PC-9 (cell line): Measurements from ENCODE around the gene VPS16. TPM values are rescaled to one million over a fixed set of nuclear protein-coding genes. Genes with fewer than 3 reads are reported as not detected.

Experiments
- BruUV-seq: library from RNA; stranded (reverse); fragments of 400-500 nt; replicated peaks from 2 replicates; lab custom pipeline; 2021; lab: Mats Ljungman, UMichigan
- CTCF ChIA-PET: fragments of 300-600 bp; sonication (Branson Sonifier 250); formaldehyde crosslinking; loops from one replicate; lab custom pipeline; 2022; ENCODE audit warnings: antibody characterized with exemption; lab: Charles Lee
- POLR2A ChIA-PET: fragments of 300-600 bp; sonication (Branson Sonifier 250); formaldehyde crosslinking; loops from one replicate; lab custom pipeline; 2022; ENCODE audit warnings: antibody characterized with exemption; ENCODE audit not compliant: unreplicated experiment; lab: Charles Lee
- DNase-seq, 2 experiments: peaks; one replicate each; pipeline versions ENCODE4 v3.0.0 to v3.0.0-alpha.2; 2015 to 2022; ENCODE audit warnings: mixed read lengths in 1 of 2
- H2AFZ ChIP-seq: fragments of 200-600 bp; sonication (generic); 2 replicates; pipeline ENCODE4 v1.8.1; 2017; ENCODE audit warnings: antibody characterized with exemption
- H3F3A ChIP-seq: fragments of 200-600 bp; sonication (generic); 2 replicates; pipeline ENCODE4 v1.8.1; 2017; ENCODE audit warnings: antibody characterized with exemption, mild to moderate bottlenecking, low read depth; ENCODE audit not compliant: insufficient read depth
- H3K27ac ChIP-seq: fragments of 200-600 bp; sonication (generic); 2 replicates; pipeline ENCODE4 v1.6.1; 2016; ENCODE audit warnings: mixed run types
- H3K27me3 ChIP-seq: fragments of 200-600 bp; sonication (generic); 2 replicates; pipeline ENCODE4 v1.6.1; 2016; ENCODE audit warnings: low read depth, mixed run types; ENCODE audit not compliant: insufficient read depth
- H3K36me3 ChIP-seq: fragments of 200-600 bp; sonication (generic); 2 replicates; pipeline ENCODE4 v1.6.1; 2016; ENCODE audit warnings: low read depth, mixed run types
- H3K4me1 ChIP-seq: fragments of 200-600 bp; sonication (generic); replicated peaks from 2 replicates; pipeline ENCODE4 v1.6.1; 2016; ENCODE audit warnings: mixed run types; ENCODE audit not compliant: insufficient read depth
- H3K4me2 ChIP-seq: fragments of 200-600 bp; sonication (generic); 2 replicates; pipeline ENCODE4 v1.6.1; 2017; ENCODE audit warnings: mixed run types
- H3K4me3 ChIP-seq: fragments of 200-600 bp; sonication (generic); 2 replicates; pipeline ENCODE4 v1.6.1; 2016; ENCODE audit warnings: mixed run types
- H3K79me2 ChIP-seq: fragments of 200-600 bp; sonication (generic); 2 replicates; pipeline ENCODE4 v1.6.1; 2017; ENCODE audit warnings: low read depth, mixed run types
- H3K9me2 ChIP-seq: fragments of 200-600 bp; sonication (generic); 2 replicates; pipeline ENCODE4 v1.8.1; 2017; ENCODE audit warnings: mild to moderate bottlenecking; ENCODE audit not compliant: insufficient read depth
- H3K9me3 ChIP-seq: fragments of 200-600 bp; sonication (generic); 2 replicates; pipeline ENCODE4 v1.8.1; 2016; ENCODE audit warnings: low read depth; ENCODE audit not compliant: insufficient read depth
- H4K20me1 ChIP-seq: fragments of 200-600 bp; sonication (generic); 2 replicates; pipeline ENCODE4 v1.8.1; 2017; ENCODE audit not compliant: insufficient read depth
- CTCF ChIP-seq: fragments of 200-600 bp; sonication (generic); conservative IDR thresholded peaks from 2 replicates; pipeline ENCODE4 v1.6.1; 2017; ENCODE audit warnings: mixed run types, antibody characterized with exemption, mild to moderate bottlenecking, moderate library complexity
- EZH2 ChIP-seq: fragments of 200-600 bp; sonication (generic); IDR thresholded peaks from 2 replicates; pipeline ENCODE4 v1.8.0; 2017; ENCODE audit warnings: antibody characterized with exemption, low read depth
- intact Hi-C: fragments of 100-400 bp; cut with micrococcal nuclease; formaldehyde crosslinking; loops from one replicate; pipeline ENCODE4 v1.10.0; 2022; ENCODE audit not compliant: unreplicated experiment
- total RNA-seq: library from RNA; stranded (reverse); gene quantifications from 2 replicates; pipeline ENCODE4 v1.2.3, GENCODE V29; 2021

Gene VPS16
- total RNA-seq, 1 experiment from 2014 or later, result 31.9 TPM

DNA sequence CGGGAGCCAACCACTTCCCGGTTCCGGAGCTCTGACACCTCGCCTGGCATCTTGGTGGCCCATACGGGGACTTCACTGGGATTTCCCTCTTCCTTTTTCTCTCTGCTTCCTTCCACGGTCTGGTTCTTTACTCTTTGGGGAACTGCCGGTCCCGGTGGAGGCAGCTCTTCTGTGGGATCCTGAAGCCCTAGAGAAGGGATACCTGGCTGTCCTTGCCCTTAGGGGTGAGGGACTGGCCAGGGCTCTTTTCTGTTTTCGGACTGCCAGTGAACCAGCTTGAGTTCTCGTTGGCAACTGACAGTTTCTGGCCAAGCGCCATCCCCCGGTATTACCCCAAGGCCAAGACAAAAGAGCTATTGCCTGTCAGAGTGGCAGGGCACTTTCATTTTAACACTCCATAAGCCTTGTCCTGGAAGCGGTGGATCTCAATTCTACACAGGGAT lies 39.2 kb upstream of the VPS16 start:
- H4K20me1 ChIP-seq, result no peaks in the 10 kb centered on the region
- no peaks in the 10 kb centered on the region for H3K4me1 ChIP-seq
- no peaks in the 10 kb centered on the region for H3K36me3 ChIP-seq
- POLR2A ChIA-PET, result no interaction called here
- no peak overlapping the region for H3K27ac ChIP-seq
- no peak overlapping the region for H3K4me3 ChIP-seq
- H3K9me2 ChIP-seq, result no peaks in the 10 kb centered on the region
- H3K9me3 ChIP-seq, result no peaks in the 10 kb centered on the region
- H2AFZ ChIP-seq, result no peak overlapping the region
- no TSS peak for BruUV-seq
- H3K27me3 ChIP-seq, result peaks cover 27% of the 10 kb centered on the region
- no peak for DNase-seq
- H3F3A ChIP-seq, result no peaks in the 10 kb centered on the region
- no peaks in the 10 kb centered on the region for H3K79me2 ChIP-seq
- no peak for TF ChIP-seq CTCF
- no peak for TF ChIP-seq EZH2
- intact Hi-C loops, result no loop called here
- CTCF ChIA-PET, result no interaction called here
- no peak overlapping the region for H3K4me2 ChIP-seq

- no peak overlapping the region for H3K4me3 ChIP-seq
- no peaks in the 10 kb centered on the region for H3K79me2 ChIP-seq
- H3K27ac ChIP-seq, result no peak overlapping the region
- H3K9me3 ChIP-seq, result no peaks in the 10 kb centered on the region
- no peak overlapping the region for H2AFZ ChIP-seq
- no peak overlapping the region for H3K4me2 ChIP-seq
- no peaks in the 10 kb centered on the region for H3F3A ChIP-seq
- ChIA-PET POLR2A (no interaction called here), CTCF (no interaction called here)
- no TSS peak for BruUV-seq
- no peaks in the 10 kb centered on the region for H3K36me3 ChIP-seq
- H3K27me3 ChIP-seq, result peaks cover 29% of the 10 kb centered on the region
- intact Hi-C loops, result no loop called here
- H3K4me1 ChIP-seq, result no peaks in the 10 kb centered on the region
- no peaks in the 10 kb centered on the region for H4K20me1 ChIP-seq
- TF ChIP-seq EZH2, result no peak
- no peak for TF ChIP-seq CTCF
- no peak for DNase-seq
- H3K9me2 ChIP-seq, result no peaks in the 10 kb centered on the region
These were observed 36.3 kb upstream of the VPS16 start for GRCh38 chr20:2804041-2804828.

DNA sequence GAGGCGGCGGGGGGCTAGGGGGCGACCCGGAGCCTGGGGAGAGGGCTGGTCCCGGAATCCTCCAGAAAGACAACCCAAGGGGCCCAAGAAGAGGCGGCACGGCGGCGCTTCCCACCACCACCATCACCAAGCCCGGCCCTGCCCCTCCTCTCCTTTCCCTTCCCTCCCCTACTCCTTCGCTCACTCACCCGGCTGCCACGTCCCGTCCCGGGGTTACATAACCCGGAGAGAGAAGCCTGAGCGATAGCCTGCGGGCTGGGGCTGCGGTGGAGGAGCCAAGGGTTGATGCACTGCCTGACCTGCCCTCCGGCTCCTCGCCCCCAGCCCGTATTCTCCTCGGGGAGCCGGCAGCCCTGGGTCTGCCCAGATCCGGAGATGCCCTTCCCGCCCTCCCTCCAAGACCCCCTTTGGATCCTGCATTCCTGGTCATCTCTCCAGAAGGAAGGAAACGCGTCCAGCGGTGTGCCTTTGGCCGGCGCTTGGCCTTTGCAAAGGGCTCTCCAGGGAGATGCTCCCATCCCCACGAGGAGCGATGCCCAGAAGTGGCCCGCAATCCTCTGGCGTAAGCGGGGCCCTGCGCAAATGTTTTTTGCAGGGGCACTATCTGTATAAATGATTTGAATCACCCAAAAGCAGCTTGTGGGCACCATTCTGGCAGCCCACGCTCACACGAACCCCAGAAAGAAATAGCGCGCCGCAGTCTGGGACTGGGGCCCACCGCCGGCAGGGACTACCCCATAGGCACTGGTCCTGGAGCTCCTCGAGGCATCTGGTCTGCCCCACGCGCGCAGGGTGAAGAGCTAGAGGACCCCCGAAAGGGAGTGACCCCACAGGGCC lies 35.5 kb upstream of the VPS16 start:
- CTCF ChIA-PET, result no interaction called here
- peaks cover 29% of the 10 kb centered on the region for H3K27me3 ChIP-seq

More for the DNA sequence above, 35.5 kb upstream of the VPS16 start:
- no TSS peak for BruUV-seq
- Histone ChIP-seq H3K9me3 (no peaks in the 10 kb centered on the region), H3F3A (no peaks in the 10 kb centered on the region), H3K9me2 (no peaks in the 10 kb centered on the region), H3K4me1 (no peaks in the 10 kb centered on the region), H2AFZ (no peak overlapping the region), H3K27ac (no peak overlapping the region), H3K4me2 (no peak overlapping the region), H3K36me3 (no peaks in the 10 kb centered on the region), H4K20me1 (no peaks in the 10 kb centered on the region), H3K4me3 (no peak overlapping the region), H3K79me2 (no peaks in the 10 kb centered on the region)
- no peak for DNase-seq
- TF ChIP-seq CTCF (no peak), EZH2 (no peak)
- POLR2A ChIA-PET, result no interaction called here
- intact Hi-C loops, result no loop called here
